ENCODE results near the gene CMTM6. TPM values are rescaled to one million over a fixed set of nuclear protein-coding genes. Genes with fewer than 3 reads are reported as not detected.

Gene CMTM6
- total and polyA plus RNA-seq, 10 of the 15 experiments (the other 5 are each of a cell fraction or from before 2014, with no cell fraction given) = 27.1 to 97.3 (median 61.4) TPM

DNA sequence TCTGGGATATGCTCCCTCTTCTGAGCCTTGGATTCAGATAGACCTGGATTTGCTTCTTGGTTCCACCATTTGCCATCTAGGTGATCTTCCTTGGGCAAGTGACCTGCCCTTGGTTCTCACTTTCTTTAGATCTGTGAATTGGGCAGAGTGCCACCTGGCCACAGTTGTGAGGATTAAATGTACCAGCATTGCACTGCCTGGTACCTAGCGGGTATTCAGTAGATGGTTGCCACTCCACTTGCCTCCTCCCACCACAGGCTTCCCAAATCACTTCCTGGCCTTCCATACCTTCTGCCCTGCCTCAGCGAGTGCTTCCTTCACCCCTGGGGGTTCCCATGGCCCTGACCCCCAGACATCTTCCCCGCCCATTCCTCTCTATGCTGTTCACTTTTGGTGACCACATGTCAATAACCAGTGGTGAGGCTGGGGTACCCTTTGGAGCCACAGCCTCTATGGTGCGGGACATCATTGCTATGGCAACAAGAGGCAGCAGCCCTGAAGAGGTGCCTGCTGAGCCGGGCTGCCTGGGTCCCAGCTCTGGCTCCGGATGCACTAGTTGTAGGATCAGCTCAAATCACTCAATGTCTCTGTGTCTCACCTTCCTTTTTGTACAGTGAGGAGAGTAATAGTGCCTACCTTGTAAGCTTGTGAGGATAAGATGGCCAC is 70.5 kb downstream of the CMTM6 start (continued):
- TF ChIP-seq, protein P1, sequence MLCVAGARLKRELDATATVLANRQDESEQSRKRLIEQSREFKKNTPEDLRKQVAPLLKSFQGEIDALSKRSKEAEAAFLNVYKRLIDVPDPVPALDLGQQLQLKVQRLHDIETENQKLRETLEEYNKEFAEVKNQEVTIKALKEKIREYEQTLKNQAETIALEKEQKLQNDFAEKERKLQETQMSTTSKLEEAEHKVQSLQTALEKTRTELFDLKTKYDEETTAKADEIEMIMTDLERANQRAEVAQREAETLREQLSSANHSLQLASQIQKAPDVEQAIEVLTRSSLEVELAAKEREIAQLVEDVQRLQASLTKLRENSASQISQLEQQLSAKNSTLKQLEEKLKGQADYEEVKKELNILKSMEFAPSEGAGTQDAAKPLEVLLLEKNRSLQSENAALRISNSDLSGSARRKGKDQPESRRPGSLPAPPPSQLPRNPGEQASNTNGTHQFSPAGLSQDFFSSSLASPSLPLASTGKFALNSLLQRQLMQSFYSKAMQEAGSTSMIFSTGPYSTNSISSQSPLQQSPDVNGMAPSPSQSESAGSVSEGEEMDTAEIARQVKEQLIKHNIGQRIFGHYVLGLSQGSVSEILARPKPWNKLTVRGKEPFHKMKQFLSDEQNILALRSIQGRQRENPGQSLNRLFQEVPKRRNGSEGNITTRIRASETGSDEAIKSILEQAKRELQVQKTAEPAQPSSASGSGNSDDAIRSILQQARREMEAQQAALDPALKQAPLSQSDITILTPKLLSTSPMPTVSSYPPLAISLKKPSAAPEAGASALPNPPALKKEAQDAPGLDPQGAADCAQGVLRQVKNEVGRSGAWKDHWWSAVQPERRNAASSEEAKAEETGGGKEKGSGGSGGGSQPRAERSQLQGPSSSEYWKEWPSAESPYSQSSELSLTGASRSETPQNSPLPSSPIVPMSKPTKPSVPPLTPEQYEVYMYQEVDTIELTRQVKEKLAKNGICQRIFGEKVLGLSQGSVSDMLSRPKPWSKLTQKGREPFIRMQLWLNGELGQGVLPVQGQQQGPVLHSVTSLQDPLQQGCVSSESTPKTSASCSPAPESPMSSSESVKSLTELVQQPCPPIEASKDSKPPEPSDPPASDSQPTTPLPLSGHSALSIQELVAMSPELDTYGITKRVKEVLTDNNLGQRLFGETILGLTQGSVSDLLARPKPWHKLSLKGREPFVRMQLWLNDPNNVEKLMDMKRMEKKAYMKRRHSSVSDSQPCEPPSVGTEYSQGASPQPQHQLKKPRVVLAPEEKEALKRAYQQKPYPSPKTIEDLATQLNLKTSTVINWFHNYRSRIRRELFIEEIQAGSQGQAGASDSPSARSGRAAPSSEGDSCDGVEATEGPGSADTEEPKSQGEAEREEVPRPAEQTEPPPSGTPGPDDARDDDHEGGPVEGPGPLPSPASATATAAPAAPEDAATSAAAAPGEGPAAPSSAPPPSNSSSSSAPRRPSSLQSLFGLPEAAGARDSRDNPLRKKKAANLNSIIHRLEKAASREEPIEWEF (IDR thresholded peaks at IDR 0.05; ENCODE audit: insufficient replicate concordance, low read depth, low read length) = no peak
- TF ChIP-seq CBX3 (IDR thresholded peaks at IDR 0.05; ENCODE audit: borderline replicate concordance, low read depth) (no peak), ESRRA (IDR thresholded peaks at IDR 0.05; ENCODE audit: low read length) (no peak), PML (IDR thresholded peaks at IDR 0.05; ENCODE audit: low read length) (no peak), SMAD5 (IDR thresholded peaks at IDR 0.05; ENCODE audit: low read depth) (no peak), NBN (IDR thresholded peaks at IDR 0.05) (no peak)

GRCh38 chr3:32431481-32431880 is 71.2 kb downstream of the CMTM6 start:
- Histone ChIP-seq H3K27ac (ENCODE audit: control insufficient read depth, insufficient read depth) (no peak overlapping the region), H4K20me1 (ENCODE audit: control insufficient read depth, insufficient read depth) (no peaks in the 10 kb centered on the region), H3K9me3 (replicated peaks; ENCODE audit: control insufficient read depth, insufficient read depth, low read length) (no peaks in the 10 kb centered on the region; the same call in 2 of the 3 replicates), H3K79me2 (ENCODE audit: control insufficient read depth, insufficient read depth, low read length) (no peaks in the 10 kb centered on the region), H2AFZ (ENCODE audit: control insufficient read depth, low read depth, low read length) (no peak overlapping the region), H3K4me1 (ENCODE audit: control insufficient read depth, insufficient read depth, low read length) (peaks cover 43% of the 10 kb centered on the region), H3K27me3 (replicated peaks in 1 of 2; ENCODE audit: control insufficient read depth in 2 of 2, insufficient read depth in 2 of 2, low read length in 1 of 2) (no peaks in the 10 kb centered on the region; a peak in 1 of 4 replicates), H3K36me3 (ENCODE audit: control insufficient read depth in 2 of 2, insufficient read depth in 2 of 2, low read length in 1 of 2) (no peaks in the 10 kb centered on the region), H3K9ac (ENCODE audit: control insufficient read depth, insufficient read depth, low read length) (no peak overlapping the region), H3K4me2 (ENCODE audit: control insufficient read depth, insufficient read depth) (no peak overlapping the region), H3K4me3 (no peak overlapping the region)
- SMC1A ChIA-PET (ENCODE audit: uncharacterized antibody, unreplicated experiment) = interaction anchor here (1.0 to 14.2 kb wide), 5 partner anchors 8 to 66 kb away, joined by 3 to 307 read pairs (median 4); no protein-coding TSS in a partner anchor
- CTCF ChIA-PET = no interaction called here
- RAD21 ChIA-PET (ENCODE audit: unreplicated experiment) = interaction anchor here (1.7 to 3.1 kb wide), 2 partner anchors 9 to 67 kb away, joined by 5 to 45 read pairs; no protein-coding TSS in a partner anchor
- ATAC-seq = no peak
- no peak for FAIRE-seq
- intact Hi-C loops (cut with micrococcal nuclease; ENCODE audit: unreplicated experiment) (no loop called here), in situ Hi-C loops (cut with MboI) (no loop called here)
- POLR2A ChIA-PET = interaction anchor here (0.6 to 1.7 kb wide), 2 partner anchors 22 to 66 kb away, joined by 5 to 8 read pairs; no protein-coding TSS in a partner anchor
- no peak for DNase-seq (ENCODE audit: low read depth, low spot score)
- no TSS peak for BruUV-seq (replicated peaks)
- 80% methylated on average over 3 of the region's 3 CpGs for WGBS (ENCODE audit: insufficient coverage, insufficient replicate concordance, low lambda C conversion rate, missing lambda C conversion rate)
- TF ChIP-seq, protein P2, sequence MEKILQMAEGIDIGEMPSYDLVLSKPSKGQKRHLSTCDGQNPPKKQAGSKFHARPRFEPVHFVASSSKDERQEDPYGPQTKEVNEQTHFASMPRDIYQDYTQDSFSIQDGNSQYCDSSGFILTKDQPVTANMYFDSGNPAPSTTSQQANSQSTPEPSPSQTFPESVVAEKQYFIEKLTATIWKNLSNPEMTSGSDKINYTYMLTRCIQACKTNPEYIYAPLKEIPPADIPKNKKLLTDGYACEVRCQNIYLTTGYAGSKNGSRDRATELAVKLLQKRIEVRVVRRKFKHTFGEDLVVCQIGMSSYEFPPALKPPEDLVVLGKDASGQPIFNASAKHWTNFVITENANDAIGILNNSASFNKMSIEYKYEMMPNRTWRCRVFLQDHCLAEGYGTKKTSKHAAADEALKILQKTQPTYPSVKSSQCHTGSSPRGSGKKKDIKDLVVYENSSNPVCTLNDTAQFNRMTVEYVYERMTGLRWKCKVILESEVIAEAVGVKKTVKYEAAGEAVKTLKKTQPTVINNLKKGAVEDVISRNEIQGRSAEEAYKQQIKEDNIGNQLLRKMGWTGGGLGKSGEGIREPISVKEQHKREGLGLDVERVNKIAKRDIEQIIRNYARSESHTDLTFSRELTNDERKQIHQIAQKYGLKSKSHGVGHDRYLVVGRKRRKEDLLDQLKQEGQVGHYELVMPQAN (conservative IDR thresholded peaks at IDR 0.05) = no peak
- TF ChIP-seq RUNX3 (IDR thresholded peaks at IDR 0.05; ENCODE audit: low read length) = no peak
- TF ChIP-seq NR2F1 (conservative IDR thresholded peaks at IDR 0.05) = no peak
- TF ChIP-seq MTA2 (IDR thresholded peaks at IDR 0.05; ENCODE audit: low read depth) = no peak
- TF ChIP-seq, protein P3, sequence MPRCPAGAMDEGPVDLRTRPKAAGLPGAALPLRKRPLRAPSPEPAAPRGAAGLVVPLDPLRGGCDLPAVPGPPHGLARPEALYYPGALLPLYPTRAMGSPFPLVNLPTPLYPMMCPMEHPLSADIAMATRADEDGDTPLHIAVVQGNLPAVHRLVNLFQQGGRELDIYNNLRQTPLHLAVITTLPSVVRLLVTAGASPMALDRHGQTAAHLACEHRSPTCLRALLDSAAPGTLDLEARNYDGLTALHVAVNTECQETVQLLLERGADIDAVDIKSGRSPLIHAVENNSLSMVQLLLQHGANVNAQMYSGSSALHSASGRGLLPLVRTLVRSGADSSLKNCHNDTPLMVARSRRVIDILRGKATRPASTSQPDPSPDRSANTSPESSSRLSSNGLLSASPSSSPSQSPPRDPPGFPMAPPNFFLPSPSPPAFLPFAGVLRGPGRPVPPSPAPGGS (IDR thresholded peaks at IDR 0.05; ENCODE audit: borderline replicate concordance, insufficient read depth, low read depth, low read length, poor library complexity, severe bottlenecking) = no peak

Measured in GM12878 (cell line).